Right lobe of liver (tissue), 4 donors: ENCODE data around the gene TYW1.
"Not testable (repeated sequence)": the region's sequence is repeated elsewhere in the genome, so short reads cannot be mapped to it uniquely, and the experiment has no call there.

ENCODE experiments used
- POLR2A ChIP-seq: fragments of 450-650 bp; IDR thresholded peaks from one replicate; pipeline ENCODE4 v1.6.1; 2017; ENCODE audit warnings: antibody characterized with exemption, mild to moderate bottlenecking
- TF ChIP-seq, protein P1 (sequence below), 4 donors: fragments of 200-600 bp in 3 of 4; fragments of 450-650 bp in 1 of 4; IDR thresholded peaks; one replicate each; pipeline versions ENCODE4 v1.5.1 to v1.8.0; 2016 to 2022; ENCODE audit warnings: antibody characterized with exemption in 4 of 4, mild to moderate bottlenecking in 2 of 4
- donor health status: DM: no; HTN: no; CAD: no.
- donor health status: DM: no; HTN: no; CAD: no.
- donor health status: DM: no; HTN: yes; CAD: no.

- TF ChIP-seq, protein P1, sequence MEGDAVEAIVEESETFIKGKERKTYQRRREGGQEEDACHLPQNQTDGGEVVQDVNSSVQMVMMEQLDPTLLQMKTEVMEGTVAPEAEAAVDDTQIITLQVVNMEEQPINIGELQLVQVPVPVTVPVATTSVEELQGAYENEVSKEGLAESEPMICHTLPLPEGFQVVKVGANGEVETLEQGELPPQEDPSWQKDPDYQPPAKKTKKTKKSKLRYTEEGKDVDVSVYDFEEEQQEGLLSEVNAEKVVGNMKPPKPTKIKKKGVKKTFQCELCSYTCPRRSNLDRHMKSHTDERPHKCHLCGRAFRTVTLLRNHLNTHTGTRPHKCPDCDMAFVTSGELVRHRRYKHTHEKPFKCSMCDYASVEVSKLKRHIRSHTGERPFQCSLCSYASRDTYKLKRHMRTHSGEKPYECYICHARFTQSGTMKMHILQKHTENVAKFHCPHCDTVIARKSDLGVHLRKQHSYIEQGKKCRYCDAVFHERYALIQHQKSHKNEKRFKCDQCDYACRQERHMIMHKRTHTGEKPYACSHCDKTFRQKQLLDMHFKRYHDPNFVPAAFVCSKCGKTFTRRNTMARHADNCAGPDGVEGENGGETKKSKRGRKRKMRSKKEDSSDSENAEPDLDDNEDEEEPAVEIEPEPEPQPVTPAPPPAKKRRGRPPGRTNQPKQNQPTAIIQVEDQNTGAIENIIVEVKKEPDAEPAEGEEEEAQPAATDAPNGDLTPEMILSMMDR (IDR thresholded peaks at IDR 0.05): not testable (repeated sequence)
- not testable (repeated sequence) for TF ChIP-seq POLR2A
Observed at GRCh38 chr7:67139876-67140275, 143.2 kb downstream of the TYW1 start.
